HEK293T (cell line): ENCODE measurements around the gene TBP.

Experiments used
- CTCF ChIA-PET: fragments of 350-600 bp; formaldehyde crosslinking; extraction: SDS; loops from one replicate; lab custom pipeline; 2021; ENCODE audit warnings: antibody characterized with exemption, inconsistent platforms; lab: Yijun Ruan, JAX
- POLR2A ChIA-PET: fragments of 350-600 bp; formaldehyde crosslinking; extraction: SDS; loops from one replicate; lab custom pipeline; 2020; ENCODE audit warnings: antibody characterized with exemption, inconsistent platforms; lab: Yijun Ruan, JAX
- DNase-seq: peaks from one replicate; pipeline ENCODE4 v3.0.0; 2012; ENCODE audit warnings: mixed read lengths; ENCODE audit errors: extremely low spot score
- ARNT ChIP-seq: fragments of 450-650 bp; IDR thresholded peaks from 2 replicates; pipeline ENCODE4 v1.6.1; 2017; ENCODE audit warnings: mild to moderate bottlenecking
- BHLHE40 ChIP-seq: fragments of 450-650 bp; IDR thresholded peaks from 2 replicates; pipeline ENCODE4 v1.6.1; 2016; ENCODE audit warnings: mild to moderate bottlenecking, moderate library complexity, borderline replicate concordance
- CTBP1 ChIP-seq: fragments of 450-650 bp; IDR thresholded peaks from 2 replicates; pipeline ENCODE4 v1.6.1; 2016; ENCODE audit warnings: borderline replicate concordance
- ELF4 ChIP-seq: fragments of 450-650 bp; IDR thresholded peaks from 2 replicates; pipeline ENCODE4 v1.6.1; 2017; ENCODE audit warnings: antibody characterized with exemption
- FOXA1 ChIP-seq: fragments of 450-650 bp; IDR thresholded peaks from 2 replicates; pipeline ENCODE4 v1.6.1; 2016; ENCODE audit warnings: mild to moderate bottlenecking
- FOXK2 ChIP-seq: fragments of 450-650 bp; IDR thresholded peaks from 2 replicates; pipeline ENCODE4 v1.6.1; 2016; ENCODE audit warnings: mild to moderate bottlenecking
- FOXM1 ChIP-seq: fragments of 450-650 bp; IDR thresholded peaks from 2 replicates; pipeline ENCODE4 v1.6.1; 2017; ENCODE audit warnings: mild to moderate bottlenecking, borderline replicate concordance
- HDGF ChIP-seq: fragments of 450-650 bp; IDR thresholded peaks from 2 replicates; pipeline ENCODE4 v1.6.1; 2017; ENCODE audit warnings: antibody characterized with exemption, borderline replicate concordance
- L3MBTL2 ChIP-seq: fragments of 450-650 bp; conservative IDR thresholded peaks from 2 replicates; pipeline ENCODE4 v1.6.1; 2016; ENCODE audit warnings: mild to moderate bottlenecking
- LEF1 ChIP-seq: fragments of 450-650 bp; IDR thresholded peaks from 2 replicates; pipeline ENCODE4 v1.6.1; 2017; ENCODE audit warnings: mild to moderate bottlenecking, borderline replicate concordance
- NFRKB ChIP-seq: fragments of 450-650 bp; IDR thresholded peaks from 2 replicates; pipeline ENCODE4 v1.6.1; 2016; ENCODE audit warnings: mild to moderate bottlenecking, moderate library complexity
- PKNOX1 ChIP-seq: fragments of 450-650 bp; IDR thresholded peaks from 2 replicates; pipeline ENCODE4 v1.6.1; 2016
- SP1 ChIP-seq: fragments of 450-650 bp; IDR thresholded peaks from 2 replicates; pipeline ENCODE4 v1.6.1; 2017
- SUZ12 ChIP-seq: fragments of 450-650 bp; IDR thresholded peaks from 2 replicates; pipeline ENCODE4 v1.6.1; 2016; ENCODE audit warnings: mild to moderate bottlenecking
- TARDBP ChIP-seq: fragments of 450-650 bp; IDR thresholded peaks from 2 replicates; pipeline ENCODE4 v1.6.1; 2016
- ZNF384 ChIP-seq: fragments of 450-650 bp; IDR thresholded peaks from 2 replicates; pipeline ENCODE4 v1.6.1; 2016

TBP gene

GRCh38 chr6:170509723-170510018, 44.5 kb upstream of the TBP start:
- ChIA-PET CTCF (no interaction called here), POLR2A (no interaction called here)
- DNase-seq = no peak
- no peak for TF ChIP-seq CTBP1
- no peak for TF ChIP-seq SUZ12
- no peak for TF ChIP-seq ARNT
- no peak for TF ChIP-seq TARDBP
- TF ChIP-seq NFRKB = no peak
- TF ChIP-seq FOXK2 = no peak
- no peak for TF ChIP-seq SP1
- TF ChIP-seq BHLHE40 = no peak
- TF ChIP-seq HDGF = no peak
- TF ChIP-seq L3MBTL2 = no peak
- no peak for TF ChIP-seq PKNOX1
- no peak for TF ChIP-seq LEF1
- TF ChIP-seq ZNF384 = no peak
- no peak for TF ChIP-seq FOXM1
- no peak for TF ChIP-seq FOXA1
- no peak for TF ChIP-seq ELF4

GRCh38 chr6:170510631-170511030, 43.5 kb upstream of the TBP start:
- DNase-seq = no peak
- ChIA-PET CTCF (no interaction called here), POLR2A (no interaction called here)
- no peak for TF ChIP-seq ARNT
- TF ChIP-seq HDGF = no peak
- no peak for TF ChIP-seq BHLHE40
- TF ChIP-seq FOXK2 = no peak
- TF ChIP-seq SUZ12 = no peak

- POLR2A ChIA-PET = no interaction called here
These were observed 41.9 kb upstream of the TBP start for GRCh38 chr6:170512249-170512648.

GRCh38 chr6:170514908-170515307, 39.3 kb upstream of the TBP start:
- DNase-seq = no peak
- TF ChIP-seq TARDBP = no peak
- POLR2A ChIA-PET = no interaction called here
- CTCF ChIA-PET = no interaction called here

More at GRCh38 chr6:170512249-170512648, 41.9 kb upstream of the TBP start:
- no peak for TF ChIP-seq PKNOX1
- no peak for TF ChIP-seq ELF4
- no peak for TF ChIP-seq ZNF384
- no peak for TF ChIP-seq NFRKB
- no peak for TF ChIP-seq SP1
- no peak for TF ChIP-seq BHLHE40
- TF ChIP-seq TARDBP = no peak
- no peak for DNase-seq
- CTCF ChIA-PET = no interaction called here

GRCh38 chr6:170516783-170517616, 37.2 kb upstream of the TBP start:
- peak; percentile 62 for DNase-seq
- TF ChIP-seq HDGF (no peak), BHLHE40 (no peak), ELF4 (no peak), L3MBTL2 (peak; percentile 47), FOXM1 (no peak)
- ChIA-PET POLR2A (no interaction called here), CTCF (interaction anchor here (0.7 to 2.2 kb wide), 6 partner anchors 8 to 727 kb away, joined by 3 to 10 read pairs (median 6); no protein-coding TSS in a partner anchor)

- ChIA-PET POLR2A (no interaction called here), CTCF (interaction anchor here (0.6 to 1.4 kb wide), 2 partner anchors 28 to 691 kb away, joined by 3 to 4 read pairs; no protein-coding TSS in a partner anchor)
- TF ChIP-seq SUZ12 (no peak), FOXK2 (no peak), FOXM1 (no peak), BHLHE40 (no peak), ELF4 (no peak), SP1 (no peak), TARDBP (no peak), LEF1 (no peak), PKNOX1 (no peak), ZNF384 (no peak), FOXA1 (no peak), CTBP1 (no peak), ARNT (no peak), HDGF (no peak), NFRKB (no peak), L3MBTL2 (no peak)
- DNase-seq = peak; percentile 53
These were observed 31.5 kb upstream of the TBP start for GRCh38 chr6:170522565-170523183.
